Stimulated activated memory B cell treated with anti-CD40 and anti-IgM and Interleukin-4, amounts not matched to agents 10 μg/mL and 1 μg/mL and 100 μg/mL, for 72 hours (primary cell): ENCODE data around the gene LNX2.
A peak's percentile ranks its signal among the peaks of the same experiment; 100 is the strongest.
"Not testable (repeated sequence)": the region's sequence is repeated elsewhere in the genome, so short reads cannot be mapped to it uniquely, and the experiment has no call there.

Experiments used
- ATAC-seq: fragments of 150-1000 bp; cut with Tn5 transposase; 2 replicates; pipeline ENCODE4 v1.10.0; 2021
- H3K27ac Mint-ChIP-seq: one replicate; pipeline ENCODE4 v1.8.0; 2022; ENCODE audit warnings: mild to moderate bottlenecking, mixed read lengths
- H3K27me3 Mint-ChIP-seq: one replicate; pipeline ENCODE4 v1.8.0; 2022; ENCODE audit warnings: mixed read lengths
- H3K36me3 Mint-ChIP-seq: one replicate; pipeline ENCODE4 v1.8.0; 2022; ENCODE audit warnings: mixed read lengths
- H3K4me1 Mint-ChIP-seq: one replicate; pipeline ENCODE4 v1.8.0; 2022; ENCODE audit warnings: mixed read lengths
- H3K4me3 Mint-ChIP-seq: one replicate; pipeline ENCODE4 v1.8.0; 2022; ENCODE audit warnings: mild to moderate bottlenecking, moderate library complexity, mixed read lengths
- H3K9me3 Mint-ChIP-seq: one replicate; pipeline ENCODE4 v1.8.0; 2022; ENCODE audit warnings: mixed read lengths

The LNX2 gene

DNA sequence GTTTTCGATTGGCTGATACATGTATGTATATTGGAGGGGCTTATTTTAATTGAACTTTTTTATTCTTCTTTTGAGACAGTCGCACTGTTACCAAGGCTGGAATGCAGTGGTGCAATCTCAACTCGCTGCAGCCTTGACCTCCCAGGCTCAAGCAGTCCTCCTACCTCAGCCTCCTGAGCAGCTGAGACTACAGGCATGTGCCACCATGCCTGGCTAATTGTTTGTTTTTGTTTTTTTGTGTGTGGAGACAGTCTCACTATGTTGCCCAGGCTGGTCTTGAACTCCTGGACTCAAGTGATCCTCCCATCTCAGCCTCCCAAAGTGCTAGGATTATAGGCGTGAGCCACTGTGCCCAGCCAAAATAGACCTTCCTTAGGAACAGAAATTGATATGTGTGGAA is 8.4 kb upstream of the LNX2 start:
- not testable (repeated sequence) for H3K4me3 Mint-ChIP-seq, H3K27ac Mint-ChIP-seq, ATAC-seq, H3K27me3 Mint-ChIP-seq, H3K9me3 Mint-ChIP-seq
- peaks cover 69% of the 10 kb centered on the region for H3K4me1 Mint-ChIP-seq
- peaks cover 66% of the 10 kb centered on the region for H3K36me3 Mint-ChIP-seq

- no peak overlapping the region for H3K4me3 Mint-ChIP-seq
- H3K27me3 Mint-ChIP-seq, result no peaks in the 10 kb centered on the region
- peaks cover 72% of the 10 kb centered on the region for H3K36me3 Mint-ChIP-seq
- no peak overlapping the region for H3K27ac Mint-ChIP-seq
- peaks cover 76% of the 10 kb centered on the region for H3K4me1 Mint-ChIP-seq
- ATAC-seq, result no peak
- H3K9me3 Mint-ChIP-seq, result no peaks in the 10 kb centered on the region
These were observed 7.8 kb upstream of the LNX2 start for GRCh38 chr13:27628081-27628480.

DNA sequence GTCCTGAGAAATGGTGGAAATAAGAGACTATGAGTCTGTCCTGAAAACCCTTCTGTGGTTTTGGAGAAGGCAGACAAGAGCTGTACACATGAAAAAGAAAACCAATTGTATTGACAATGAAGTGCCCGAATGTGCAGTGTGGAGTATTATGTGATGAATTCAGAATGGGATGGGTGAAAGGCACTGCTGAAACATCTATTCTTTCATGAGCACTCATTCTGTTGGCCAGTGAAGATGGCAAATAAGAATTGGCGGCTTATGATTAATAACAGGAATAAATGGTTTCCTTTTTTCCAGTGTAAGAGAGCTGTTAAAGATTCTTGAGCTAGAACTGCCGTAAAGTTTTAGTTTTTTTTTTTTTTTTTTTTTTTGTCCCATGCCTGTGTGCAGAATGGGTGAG is 7.1 kb upstream of the LNX2 start:
- no peak for ATAC-seq
- H3K4me1 Mint-ChIP-seq, result peaks cover 76% of the 10 kb centered on the region
- H3K27ac Mint-ChIP-seq, result no peak overlapping the region
- peaks cover 66% of the 10 kb centered on the region for H3K36me3 Mint-ChIP-seq
- no peak overlapping the region for H3K4me3 Mint-ChIP-seq
- H3K9me3 Mint-ChIP-seq, result no peaks in the 10 kb centered on the region
- H3K27me3 Mint-ChIP-seq, result no peaks in the 10 kb centered on the region

GRCh38 chr13:27625839-27626238 is 5.5 kb upstream of the LNX2 start:
- no peak for ATAC-seq
- Mint-ChIP-seq H3K27ac (peak overlapping the region; percentile 0), H3K36me3 (peaks cover 50% of the 10 kb centered on the region), H3K9me3 (no peaks in the 10 kb centered on the region), H3K4me1 (peaks cover 65% of the 10 kb centered on the region), H3K4me3 (no peak overlapping the region), H3K27me3 (no peaks in the 10 kb centered on the region)

- H3K4me3 Mint-ChIP-seq, result no peak overlapping the region
- no peaks in the 10 kb centered on the region for H3K9me3 Mint-ChIP-seq
- peaks cover 68% of the 10 kb centered on the region for H3K4me1 Mint-ChIP-seq
- H3K27ac Mint-ChIP-seq, result no peak overlapping the region
- ATAC-seq, result no peak
- no peaks in the 10 kb centered on the region for H3K27me3 Mint-ChIP-seq
- peaks cover 47% of the 10 kb centered on the region for H3K36me3 Mint-ChIP-seq
These were observed 3.7 kb upstream of the LNX2 start for GRCh38 chr13:27624071-27624470.

GRCh38 chr13:27622881-27623280 is 2.6 kb upstream of the LNX2 start:
- Mint-ChIP-seq H3K36me3 (peaks cover 41% of the 10 kb centered on the region), H3K4me1 (peaks cover 74% of the 10 kb centered on the region), H3K27me3 (no peaks in the 10 kb centered on the region), H3K9me3 (no peaks in the 10 kb centered on the region), H3K4me3 (no peak overlapping the region), H3K27ac (no peak overlapping the region)
- no peak for ATAC-seq

DNA sequence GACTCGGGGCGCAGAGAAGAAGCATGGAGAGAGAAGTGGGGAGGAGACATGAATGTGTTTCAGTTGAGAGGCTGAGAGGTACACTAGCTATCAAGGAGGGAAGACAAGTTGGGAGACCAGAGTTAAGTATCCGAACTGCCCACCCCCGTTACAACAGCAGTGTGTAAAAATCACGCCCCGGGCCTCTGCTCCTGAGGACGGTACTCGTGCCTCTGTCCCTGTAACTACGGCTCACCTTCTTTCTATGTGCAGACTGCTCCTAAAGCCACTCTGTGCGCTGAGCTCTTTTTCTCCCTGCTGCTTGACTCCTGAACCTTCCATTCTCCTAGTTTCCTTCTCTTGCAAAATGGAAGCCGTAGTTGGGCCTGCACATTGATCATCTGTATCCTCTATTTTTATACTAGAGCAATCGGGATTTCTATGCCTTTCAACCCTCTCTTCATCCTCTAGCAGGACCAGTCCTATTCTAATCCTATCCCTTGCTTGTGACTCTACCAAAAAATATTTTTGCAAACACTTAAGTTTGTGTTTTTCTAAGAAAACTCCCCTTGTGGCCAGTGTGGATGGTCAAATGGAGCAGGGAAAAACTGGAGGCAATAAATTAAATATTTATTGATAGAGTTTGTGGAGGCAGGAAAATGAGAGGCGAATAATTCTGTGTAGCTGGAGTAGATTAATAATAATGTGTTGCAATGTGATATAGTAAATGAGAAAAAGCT is 1.9 kb upstream of the LNX2 start:
- H3K27ac Mint-ChIP-seq, result peak overlapping the region; percentile 86
- peaks cover 74% of the 10 kb centered on the region for H3K4me1 Mint-ChIP-seq

GRCh38 chr13:27621366-27622101 is 1.2 kb upstream of the LNX2 start, which contains the start of gene POLR1D:
Gene POLR1D, plus strand, starts transcription at chr13:27621892. Its CDS starts 92 bp downstream, at chr13:27621984.
- no peaks in the 10 kb centered on the region for H3K27me3 Mint-ChIP-seq
- H3K27ac Mint-ChIP-seq, result peak within 1 kb of the TSS; percentile 86
- H3K36me3 Mint-ChIP-seq, result peaks cover 30% of the 10 kb centered on the region

More for the DNA sequence above, 1.9 kb upstream of the LNX2 start:
- Mint-ChIP-seq H3K36me3 (peaks cover 35% of the 10 kb centered on the region), H3K27me3 (no peaks in the 10 kb centered on the region), H3K9me3 (no peaks in the 10 kb centered on the region), H3K4me3 (peak overlapping the region; percentile 93)
- no peak for ATAC-seq

GRCh38 chr13:27621116-27621365 is 712 bp upstream of the LNX2 start:
- H3K27ac Mint-ChIP-seq, result peak overlapping the region; percentile 86
- H3K36me3 Mint-ChIP-seq, result peaks cover 25% of the 10 kb centered on the region
- H3K27me3 Mint-ChIP-seq, result no peaks in the 10 kb centered on the region
- H3K4me1 Mint-ChIP-seq, result peaks cover 68% of the 10 kb centered on the region
- no peaks in the 10 kb centered on the region for H3K9me3 Mint-ChIP-seq
- H3K4me3 Mint-ChIP-seq, result peak overlapping the region; percentile 92
- ATAC-seq, result no peak

More at GRCh38 chr13:27621366-27622101, 1.2 kb upstream of the LNX2 start, which contains the start of gene POLR1D:
- peak within 1 kb of the TSS; percentile 93 for H3K4me3 Mint-ChIP-seq
- H3K9me3 Mint-ChIP-seq, result no peaks in the 10 kb centered on the region
- peaks cover 72% of the 10 kb centered on the region for H3K4me1 Mint-ChIP-seq
- peak; percentile 88 for ATAC-seq

- peak overlapping the region; percentile 60 for H3K27ac Mint-ChIP-seq
- peak overlapping the region; percentile 92 for H3K4me3 Mint-ChIP-seq
- peak; percentile 48 for ATAC-seq
- peaks cover 16% of the 10 kb centered on the region for H3K36me3 Mint-ChIP-seq
- H3K9me3 Mint-ChIP-seq, result no peaks in the 10 kb centered on the region
- peaks cover 56% of the 10 kb centered on the region for H3K4me1 Mint-ChIP-seq
- no peaks in the 10 kb centered on the region for H3K27me3 Mint-ChIP-seq
These were observed 477 bp downstream of the LNX2 start for GRCh38 chr13:27619728-27620376.

DNA sequence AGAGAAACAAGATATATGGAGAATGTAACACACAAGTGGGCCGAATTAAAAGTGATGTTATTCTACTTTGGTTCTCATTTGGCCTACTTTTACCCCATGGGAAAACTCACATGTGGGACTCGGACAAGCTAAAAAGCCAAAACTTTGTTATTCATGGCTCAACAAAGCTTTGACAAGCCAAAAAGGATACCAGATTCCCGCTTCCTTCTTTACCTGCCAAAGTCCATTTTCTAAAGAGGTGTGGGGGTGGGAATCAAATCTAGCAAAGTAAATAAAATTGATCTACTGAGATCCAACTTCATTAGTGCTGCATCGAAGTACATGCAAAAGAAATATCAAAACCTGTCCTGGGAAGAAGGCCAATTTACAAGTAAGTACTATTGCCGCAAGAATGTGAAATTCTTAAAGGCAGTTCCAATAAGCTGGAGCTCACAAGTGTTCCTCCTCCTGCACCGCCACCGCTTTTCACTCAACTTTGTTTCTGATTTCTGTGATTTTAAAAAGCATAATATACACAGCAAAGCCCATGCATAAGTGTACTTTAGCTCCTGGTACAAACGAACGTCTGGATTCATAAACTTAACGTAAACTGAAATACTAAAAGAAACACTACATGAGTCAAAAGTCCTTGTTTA is 1.1 kb downstream of the LNX2 start:
- Mint-ChIP-seq H3K9me3 (no peaks in the 10 kb centered on the region), H3K4me1 (peaks cover 53% of the 10 kb centered on the region), H3K27ac (peak overlapping the region; percentile 60), H3K4me3 (peak overlapping the region; percentile 92), H3K27me3 (no peaks in the 10 kb centered on the region), H3K36me3 (peaks cover 19% of the 10 kb centered on the region)
- no peak for ATAC-seq

DNA sequence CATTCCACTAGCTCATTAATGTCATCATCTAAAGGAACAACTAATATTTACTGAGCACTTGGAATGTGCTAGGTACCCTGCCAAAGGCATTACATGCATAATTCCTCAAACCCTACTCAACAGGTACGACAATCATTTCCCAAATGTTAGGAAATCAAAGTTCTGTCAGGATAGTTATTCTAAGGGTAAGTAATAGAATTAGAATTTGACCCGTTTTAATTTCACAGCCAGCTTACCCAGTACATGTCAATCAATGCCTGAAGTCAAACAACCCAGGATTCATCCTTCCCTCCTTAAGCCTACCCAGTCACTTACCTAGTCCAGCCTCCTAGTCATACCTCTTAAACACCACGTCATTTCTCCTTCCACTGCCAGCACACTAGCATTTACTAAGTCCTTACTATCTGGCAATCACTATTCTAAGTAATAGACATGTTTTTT is 2.4 kb downstream of the LNX2 start:
- Mint-ChIP-seq H3K36me3 (peaks cover 9% of the 10 kb centered on the region), H3K4me1 (peaks cover 40% of the 10 kb centered on the region), H3K9me3 (no peaks in the 10 kb centered on the region), H3K4me3 (no peak overlapping the region), H3K27me3 (no peaks in the 10 kb centered on the region), H3K27ac (no peak overlapping the region)
- ATAC-seq, result no peak

GRCh38 chr13:27613628-27614027 is 6.7 kb downstream of the LNX2 start:
- ATAC-seq, result no peak
- Mint-ChIP-seq H3K27ac (no peak overlapping the region), H3K4me3 (no peak overlapping the region), H3K9me3 (no peaks in the 10 kb centered on the region), H3K36me3 (peaks cover 19% of the 10 kb centered on the region), H3K27me3 (no peaks in the 10 kb centered on the region), H3K4me1 (peaks cover 45% of the 10 kb centered on the region)

DNA sequence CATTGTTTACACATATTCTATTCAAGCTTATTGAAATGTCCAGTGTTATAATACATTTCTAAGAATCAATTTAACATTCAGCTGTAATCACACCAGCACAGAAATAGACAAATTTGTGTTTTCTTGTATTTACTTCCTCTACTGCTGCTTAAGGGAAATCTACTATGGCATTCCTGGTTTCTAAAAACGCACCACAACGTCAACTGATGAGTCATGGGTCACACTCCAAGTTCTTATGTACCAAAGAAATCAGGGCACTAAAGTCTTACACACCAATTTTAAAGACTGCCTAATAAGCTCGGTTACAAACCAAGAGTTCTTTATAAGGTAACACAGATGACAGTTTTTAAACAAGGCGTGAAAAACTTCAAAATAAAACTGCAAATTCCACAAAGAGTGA is 13.2 kb downstream of the LNX2 start:
- H3K9me3 Mint-ChIP-seq, result peaks cover 2% of the 10 kb centered on the region
- H3K36me3 Mint-ChIP-seq, result peaks cover 14% of the 10 kb centered on the region
- no peak overlapping the region for H3K27ac Mint-ChIP-seq
- H3K27me3 Mint-ChIP-seq, result no peaks in the 10 kb centered on the region
- H3K4me3 Mint-ChIP-seq, result no peak overlapping the region
- no peak for ATAC-seq
- H3K4me1 Mint-ChIP-seq, result peaks cover 55% of the 10 kb centered on the region

DNA sequence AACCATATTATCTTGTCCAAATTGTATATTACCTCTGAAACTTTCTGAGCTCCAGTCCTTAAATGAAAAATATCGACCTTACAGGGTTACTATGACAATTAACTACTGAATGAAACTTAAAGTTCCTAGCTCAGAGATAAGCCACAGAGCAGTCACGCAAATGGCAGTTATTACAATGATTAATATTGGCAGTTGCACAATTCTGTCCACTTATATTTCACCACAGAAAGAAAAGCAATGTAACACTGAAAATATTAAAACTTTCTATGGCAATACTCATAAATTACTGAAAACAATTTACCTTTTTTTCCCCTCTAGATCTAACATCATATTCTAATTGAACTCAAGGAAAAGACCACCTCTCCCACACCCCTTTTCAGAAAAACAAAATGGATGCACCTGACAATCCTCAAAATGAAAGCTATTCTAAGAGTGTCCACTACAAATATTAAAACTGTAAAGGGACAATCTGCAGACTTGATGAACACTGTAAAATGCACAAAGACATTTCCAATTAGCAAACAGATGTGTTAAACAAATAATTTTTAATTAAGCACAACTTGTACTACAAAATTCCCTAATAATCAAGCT is 14.6 kb downstream of the LNX2 start:
- H3K9me3 Mint-ChIP-seq, result peaks cover 2% of the 10 kb centered on the region
- peaks cover 9% of the 10 kb centered on the region for H3K36me3 Mint-ChIP-seq
- H3K4me3 Mint-ChIP-seq, result no peak overlapping the region
- no peak overlapping the region for H3K27ac Mint-ChIP-seq
- no peak for ATAC-seq
- no peaks in the 10 kb centered on the region for H3K27me3 Mint-ChIP-seq
- H3K4me1 Mint-ChIP-seq, result peaks cover 41% of the 10 kb centered on the region
